WI38 (cell line): ENCODE results near the gene FHDC1.

Source experiments
- H3K4me3 ChIP-seq: 2 replicates; pipeline ENCODE4 v1.5.1; 2011; ENCODE audit warnings: low read depth, mild to moderate bottlenecking, control low read depth, low read length
- TF ChIP-seq, protein P1 (sequence below): IDR thresholded peaks from 2 replicates; pipeline ENCODE4 v1.5.1; 2012; ENCODE audit warnings: low read depth, mild to moderate bottlenecking, control low read depth, low read length

The FHDC1 gene

GRCh38 chr4:152957437-152958171, 21.5 kb downstream of the FHDC1 start:
- TF ChIP-seq, protein P1, sequence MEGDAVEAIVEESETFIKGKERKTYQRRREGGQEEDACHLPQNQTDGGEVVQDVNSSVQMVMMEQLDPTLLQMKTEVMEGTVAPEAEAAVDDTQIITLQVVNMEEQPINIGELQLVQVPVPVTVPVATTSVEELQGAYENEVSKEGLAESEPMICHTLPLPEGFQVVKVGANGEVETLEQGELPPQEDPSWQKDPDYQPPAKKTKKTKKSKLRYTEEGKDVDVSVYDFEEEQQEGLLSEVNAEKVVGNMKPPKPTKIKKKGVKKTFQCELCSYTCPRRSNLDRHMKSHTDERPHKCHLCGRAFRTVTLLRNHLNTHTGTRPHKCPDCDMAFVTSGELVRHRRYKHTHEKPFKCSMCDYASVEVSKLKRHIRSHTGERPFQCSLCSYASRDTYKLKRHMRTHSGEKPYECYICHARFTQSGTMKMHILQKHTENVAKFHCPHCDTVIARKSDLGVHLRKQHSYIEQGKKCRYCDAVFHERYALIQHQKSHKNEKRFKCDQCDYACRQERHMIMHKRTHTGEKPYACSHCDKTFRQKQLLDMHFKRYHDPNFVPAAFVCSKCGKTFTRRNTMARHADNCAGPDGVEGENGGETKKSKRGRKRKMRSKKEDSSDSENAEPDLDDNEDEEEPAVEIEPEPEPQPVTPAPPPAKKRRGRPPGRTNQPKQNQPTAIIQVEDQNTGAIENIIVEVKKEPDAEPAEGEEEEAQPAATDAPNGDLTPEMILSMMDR = no peak
- no peak overlapping the region for H3K4me3 ChIP-seq

- TF ChIP-seq, protein P1 = no peak
- no peak overlapping the region for H3K4me3 ChIP-seq
Observed at GRCh38 chr4:152959080-152959479, 23.0 kb downstream of the FHDC1 start.

DNA sequence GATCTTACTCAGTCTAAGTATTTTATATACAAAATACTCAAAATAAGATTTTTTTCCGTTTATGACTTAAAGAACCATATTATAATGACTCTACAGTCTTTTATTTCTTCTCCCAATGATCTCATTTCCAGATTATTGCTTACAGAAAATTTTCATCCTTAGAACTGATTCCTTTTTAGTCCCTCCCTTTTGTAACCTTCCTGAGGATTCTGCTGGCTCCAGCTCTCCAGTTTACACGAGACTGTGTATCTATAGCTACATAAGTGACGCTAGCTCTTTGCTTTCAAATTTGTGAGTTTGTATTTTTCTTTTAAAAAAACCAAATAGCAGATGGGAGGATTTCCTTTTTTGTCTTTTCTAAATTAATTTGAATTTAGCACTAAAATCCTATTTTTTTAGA, 24.0 kb downstream of the FHDC1 start:
- TF ChIP-seq, protein P1 = no peak
- no peak overlapping the region for H3K4me3 ChIP-seq

GRCh38 chr4:152961014-152961772, 25.1 kb downstream of the FHDC1 start:
- no peak overlapping the region for H3K4me3 ChIP-seq
- TF ChIP-seq, protein P1 = no peak

- H3K4me3 ChIP-seq = no peak overlapping the region
- TF ChIP-seq, protein P1 = no peak
Observed at GRCh38 chr4:152961773-152962115, 25.6 kb downstream of the FHDC1 start.

DNA sequence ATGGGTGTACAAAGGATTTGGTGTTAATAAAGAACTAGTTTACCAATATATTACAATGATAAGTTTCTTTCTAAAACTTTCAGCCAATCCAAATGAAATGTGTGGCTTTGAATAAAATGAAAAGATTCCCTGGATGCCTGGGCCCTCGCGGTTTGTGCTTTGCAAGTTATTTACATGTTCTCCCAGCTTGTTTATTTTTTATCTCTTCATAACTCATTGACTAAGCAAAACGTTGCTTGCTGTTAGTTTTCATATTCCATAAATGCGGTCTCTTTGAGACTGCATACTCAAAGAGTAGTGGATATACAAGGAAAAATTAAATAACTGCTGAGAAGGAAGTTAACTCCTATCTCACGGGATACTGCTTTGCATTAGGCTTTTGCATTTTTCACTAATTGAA, 26.0 kb downstream of the FHDC1 start:
- H3K4me3 ChIP-seq = no peak overlapping the region
- TF ChIP-seq, protein P1 = no peak

DNA sequence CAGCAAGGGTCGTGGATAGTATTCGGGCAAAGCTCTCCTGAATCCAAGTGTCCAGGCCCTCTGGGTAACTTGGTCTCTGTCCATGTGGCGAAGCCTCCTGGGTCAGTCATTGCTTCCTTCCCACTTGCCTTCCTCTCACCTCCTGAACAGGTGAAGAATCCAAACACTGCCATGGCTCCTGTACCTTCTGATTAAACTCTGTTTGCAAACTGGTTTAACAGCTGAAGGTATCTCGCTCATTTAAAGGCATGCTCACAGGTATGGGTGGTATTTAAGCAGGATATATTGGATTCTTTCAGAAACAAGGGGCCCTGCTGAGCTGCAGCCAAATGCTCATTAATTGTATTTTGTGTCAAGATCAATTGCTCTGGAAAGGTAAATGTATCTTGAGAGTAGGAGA, 28.2 kb downstream of the FHDC1 start:
- TF ChIP-seq, protein P1 = no peak
- H3K4me3 ChIP-seq = no peak overlapping the region
